Stimulated activated CD4-positive, alpha-beta T cell treated with anti-CD3 and anti-CD28 coated beads, Interleukin-12 subunit alpha, Interleukin-12 subunit beta, amount 100 ng/mL, for 24 hours (primary cell): ENCODE measurements around the gene TTC39C.

Source experiments
- DNase-seq, 2 experiments: peaks; one replicate each; pipeline ENCODE4 v3.0.0-alpha.2; 2020; ENCODE audit warnings: low read depth in 2 of 2

TTC39C gene

DNA sequence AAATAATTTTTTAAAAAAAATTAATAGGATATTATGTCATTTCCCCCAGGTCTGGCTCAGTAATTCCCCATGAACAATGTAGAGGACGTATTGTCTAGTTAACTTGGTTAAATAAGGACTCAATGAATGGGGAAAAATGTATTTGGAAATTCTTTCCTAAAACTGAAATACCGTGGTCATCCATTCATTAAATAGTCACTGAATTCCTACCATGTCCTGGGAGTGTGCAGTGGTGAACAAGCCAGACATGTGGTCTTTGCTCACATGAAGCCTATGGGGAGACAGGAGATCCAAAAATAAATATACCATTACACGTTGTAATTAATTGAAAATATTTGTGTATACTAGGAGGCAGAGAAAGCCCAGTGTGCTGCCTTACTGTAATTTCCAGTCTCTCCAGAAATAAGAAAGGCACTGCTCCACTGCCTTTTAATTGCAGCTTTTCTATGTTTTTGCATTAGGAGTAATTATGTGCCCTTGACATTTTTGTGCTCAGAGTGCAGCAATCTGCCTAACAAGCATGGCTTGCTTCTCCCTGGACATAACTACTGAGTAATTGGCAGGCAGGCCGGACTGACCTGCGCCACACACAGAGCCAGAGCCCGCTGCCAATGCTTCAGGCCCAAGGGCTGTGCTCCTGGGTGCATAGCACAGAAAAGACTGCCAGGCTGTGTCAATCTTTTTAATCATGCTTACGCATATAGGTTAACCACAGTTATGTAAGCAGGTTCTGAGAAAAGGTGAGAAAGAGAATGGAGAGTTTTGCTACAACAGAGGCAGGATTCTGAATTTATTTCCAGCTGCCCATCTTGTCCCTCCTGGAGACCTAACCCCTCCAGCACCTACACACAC is 22.2 kb upstream of the TTC39C start:
- no peak for DNase-seq

DNA sequence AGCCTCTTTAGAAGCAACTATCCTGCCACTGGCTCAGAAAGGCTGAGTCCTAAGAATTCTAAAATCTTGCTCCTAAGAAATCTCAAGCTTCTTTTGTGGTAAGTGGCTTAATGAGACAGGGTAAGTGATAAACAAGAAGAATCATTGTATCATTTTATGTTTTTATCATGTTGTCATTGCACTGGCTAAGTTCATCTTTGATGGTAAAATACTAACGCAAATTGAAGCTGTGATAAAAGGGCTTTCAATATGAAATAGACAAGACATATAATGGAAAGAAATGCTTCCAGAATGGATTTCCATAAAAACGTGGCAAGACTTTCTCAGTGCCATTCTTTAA is 21.6 kb upstream of the TTC39C start:
- DNase-seq = no peak

DNA sequence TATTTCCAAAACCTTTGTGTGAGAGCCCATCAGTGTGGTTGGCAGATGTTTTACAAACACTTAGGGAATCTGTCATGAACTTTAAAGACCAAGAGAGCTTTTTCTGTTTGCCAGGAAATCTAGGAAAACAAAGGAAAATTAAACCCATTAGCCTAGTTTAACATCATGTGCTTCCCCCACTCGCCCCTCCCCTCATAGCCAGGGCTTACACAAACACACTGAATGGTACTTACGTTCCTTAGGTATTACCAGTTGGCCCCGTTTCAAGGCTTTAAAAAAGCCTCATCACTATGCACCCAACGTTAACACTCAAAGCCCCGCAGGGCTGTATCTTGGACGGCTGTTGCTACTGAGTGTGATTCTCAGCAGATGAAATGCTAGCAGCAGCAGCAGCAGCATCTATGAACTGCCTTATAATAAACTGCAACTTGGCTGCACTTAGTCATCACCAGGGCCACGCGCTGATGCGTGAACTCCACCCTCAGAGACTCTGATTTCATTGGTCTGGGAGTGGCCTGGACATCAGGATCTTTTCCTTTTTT is 20.1 kb upstream of the TTC39C start:
- DNase-seq = no peak

DNA sequence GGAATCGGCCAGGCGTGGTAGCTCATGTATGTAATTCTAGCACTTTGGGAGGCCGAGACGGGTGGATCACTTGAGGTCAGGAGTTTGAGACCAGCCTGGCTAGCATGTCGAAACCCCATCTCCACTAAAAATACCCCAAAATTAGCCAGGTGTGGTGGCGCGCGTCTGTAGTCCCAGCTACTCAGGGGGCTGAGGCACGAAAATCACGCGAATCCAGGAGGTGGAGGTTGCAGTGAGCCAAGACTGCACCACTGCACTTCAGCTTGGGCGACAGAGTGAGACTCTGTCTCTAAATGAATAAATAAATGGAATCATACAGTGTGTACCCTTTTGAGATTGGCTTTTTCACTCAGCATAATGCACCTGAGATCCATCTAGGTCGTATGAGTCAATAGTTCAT is 19.4 kb upstream of the TTC39C start:
- no peak for DNase-seq

DNA sequence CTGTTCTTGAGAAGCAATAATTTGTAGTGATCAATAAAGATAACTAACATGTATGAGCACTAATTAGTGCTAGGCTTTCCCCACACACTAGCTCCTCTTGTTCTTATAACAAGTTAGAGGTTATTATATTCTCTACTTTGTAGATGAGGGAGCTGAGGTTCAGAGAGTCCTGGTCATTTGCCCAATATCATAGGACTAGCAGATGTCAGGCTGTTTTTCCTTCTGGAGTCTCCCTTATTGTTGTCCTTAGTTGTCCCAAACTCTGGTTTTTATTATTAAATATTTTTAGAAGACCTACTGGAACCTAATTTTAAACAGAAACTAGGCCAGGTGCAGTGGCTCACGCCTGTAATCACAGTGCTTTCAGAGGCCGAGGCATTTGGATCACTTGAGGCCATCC is 16.5 kb upstream of the TTC39C start:
- no peak for DNase-seq

DNA sequence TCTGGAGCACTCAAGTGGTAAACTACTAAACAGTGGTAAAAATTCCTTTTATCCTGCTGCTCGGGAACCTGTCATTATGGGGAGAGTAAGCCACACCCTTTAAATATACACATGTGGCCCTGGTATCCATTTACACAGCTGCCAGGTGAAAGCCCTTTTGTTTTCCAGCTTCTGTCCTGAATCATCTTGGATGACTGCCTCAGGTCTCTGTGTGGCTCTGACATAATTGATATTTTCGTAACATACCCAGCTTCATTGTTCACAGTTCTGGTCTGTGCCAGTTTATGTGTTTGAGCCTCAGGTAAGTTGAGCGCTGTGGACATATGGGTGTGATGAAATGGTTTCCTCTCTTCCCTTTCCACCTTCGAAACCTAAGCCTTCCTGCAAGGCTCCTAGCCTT is 15.7 kb upstream of the TTC39C start:
- no peak for DNase-seq

DNA sequence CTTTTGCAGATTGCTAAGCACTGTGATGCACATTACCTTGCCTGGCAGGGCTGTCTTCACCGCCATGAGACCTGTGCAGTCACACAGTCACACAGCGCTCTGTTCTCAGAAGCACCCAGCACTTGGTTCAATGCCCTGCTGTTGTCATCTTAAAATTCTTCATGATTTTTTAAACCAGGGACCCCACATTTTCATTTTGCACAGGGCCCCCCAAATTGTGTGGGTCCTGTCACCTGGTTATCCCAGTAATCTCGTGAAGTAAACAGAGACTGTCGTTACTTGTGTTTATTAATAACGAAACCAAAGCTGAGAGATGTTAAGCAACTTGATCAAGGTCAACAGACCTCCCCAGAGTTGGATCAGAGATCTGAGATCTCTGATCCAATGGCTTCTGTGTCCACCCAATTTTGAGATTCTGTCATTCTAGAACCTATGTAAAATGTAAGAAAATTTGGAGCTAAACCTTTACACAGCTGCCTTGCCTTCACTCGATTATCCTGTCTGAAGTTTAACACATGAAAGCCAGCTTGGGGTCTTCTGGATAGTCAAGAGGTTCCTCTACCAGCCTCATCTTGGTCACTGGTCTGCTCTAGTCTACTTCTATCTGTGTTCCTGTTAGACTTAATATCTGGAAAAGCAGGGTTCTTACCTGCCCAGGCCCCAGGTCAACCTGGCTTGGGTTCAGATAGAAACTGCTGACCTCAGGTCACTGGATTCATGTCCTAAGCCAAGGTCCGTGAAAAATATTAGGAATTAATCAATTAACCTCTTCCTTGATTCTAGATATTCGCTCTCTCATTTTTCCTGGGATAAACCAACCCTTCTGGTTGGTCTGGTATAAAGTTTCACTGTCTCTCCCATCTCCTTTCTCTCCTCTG is 13.7 kb upstream of the TTC39C start:
- DNase-seq = no peak

DNA sequence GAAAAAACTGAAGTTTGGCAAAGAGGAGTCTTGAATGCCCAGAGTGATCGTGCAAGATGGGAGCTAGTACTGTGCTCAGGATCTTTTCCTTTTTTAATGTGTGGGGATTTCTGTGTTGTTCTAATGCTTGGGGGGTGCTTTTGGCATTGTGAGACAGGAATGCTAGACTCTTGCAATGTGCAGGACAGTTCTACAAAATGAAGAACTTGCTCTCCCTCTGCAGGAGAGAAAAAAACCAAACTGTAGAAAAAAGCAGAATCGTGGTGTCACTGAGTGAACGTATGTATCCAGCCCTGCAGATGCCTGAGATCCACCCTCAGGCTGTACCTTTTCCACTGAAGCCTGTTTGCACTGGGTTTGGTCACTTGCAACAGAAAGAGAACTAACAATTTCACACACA is 12.1 kb upstream of the TTC39C start:
- no peak for DNase-seq

DNA sequence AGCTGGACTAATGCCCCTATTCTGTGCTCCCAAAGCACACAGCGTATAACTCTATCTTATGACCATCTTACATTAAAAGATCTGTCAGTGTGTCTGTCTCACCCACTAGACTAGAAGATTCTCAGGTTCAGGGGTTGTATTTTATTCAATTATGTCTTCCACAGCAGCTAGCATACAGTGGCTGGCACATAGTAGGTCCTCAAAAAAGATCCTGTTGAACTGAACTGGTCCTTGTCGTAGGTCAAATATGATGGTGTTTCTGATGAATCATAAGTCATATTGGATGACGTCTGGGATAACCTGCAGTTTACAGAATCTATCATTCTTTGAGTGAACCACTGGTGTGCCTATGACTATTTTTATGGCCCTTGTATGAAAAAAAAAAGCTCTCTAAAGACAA is 11.3 kb upstream of the TTC39C start:
- no peak for DNase-seq

DNA sequence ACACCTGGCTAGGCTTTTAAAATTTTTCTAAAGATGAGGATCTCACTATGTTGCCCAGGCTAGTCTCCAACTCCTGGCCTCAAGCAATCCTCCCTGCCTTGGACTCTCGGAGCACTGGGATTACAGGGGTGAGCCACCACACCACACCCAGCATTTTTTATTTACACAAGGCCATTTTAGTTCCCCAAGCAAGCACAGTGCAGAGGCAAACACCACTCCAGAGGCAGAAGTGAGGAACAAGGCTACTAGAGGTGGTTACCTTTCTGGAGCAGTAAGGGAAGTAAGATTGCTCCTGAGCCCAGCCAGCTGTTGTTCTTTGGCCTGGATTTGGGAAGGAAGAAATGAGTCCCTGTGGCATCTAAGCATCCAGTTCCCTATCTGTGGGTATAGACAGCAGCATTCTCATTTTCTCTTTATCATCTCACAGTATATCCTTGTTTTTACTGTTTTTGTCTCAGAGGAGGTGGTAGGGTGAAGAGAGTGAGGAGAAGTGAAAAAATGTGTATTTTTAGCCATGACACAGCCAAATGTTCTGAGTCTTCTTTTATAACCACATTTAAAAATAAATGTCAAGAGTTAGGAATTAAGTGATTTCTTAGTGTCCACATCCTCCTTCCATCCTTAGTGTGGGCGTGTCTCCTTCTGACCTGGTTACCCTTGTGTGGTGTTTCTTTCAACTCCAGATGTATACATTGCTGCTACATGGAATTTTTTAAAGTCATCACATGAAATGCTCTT is 10.5 kb upstream of the TTC39C start:
- no peak for DNase-seq

DNA sequence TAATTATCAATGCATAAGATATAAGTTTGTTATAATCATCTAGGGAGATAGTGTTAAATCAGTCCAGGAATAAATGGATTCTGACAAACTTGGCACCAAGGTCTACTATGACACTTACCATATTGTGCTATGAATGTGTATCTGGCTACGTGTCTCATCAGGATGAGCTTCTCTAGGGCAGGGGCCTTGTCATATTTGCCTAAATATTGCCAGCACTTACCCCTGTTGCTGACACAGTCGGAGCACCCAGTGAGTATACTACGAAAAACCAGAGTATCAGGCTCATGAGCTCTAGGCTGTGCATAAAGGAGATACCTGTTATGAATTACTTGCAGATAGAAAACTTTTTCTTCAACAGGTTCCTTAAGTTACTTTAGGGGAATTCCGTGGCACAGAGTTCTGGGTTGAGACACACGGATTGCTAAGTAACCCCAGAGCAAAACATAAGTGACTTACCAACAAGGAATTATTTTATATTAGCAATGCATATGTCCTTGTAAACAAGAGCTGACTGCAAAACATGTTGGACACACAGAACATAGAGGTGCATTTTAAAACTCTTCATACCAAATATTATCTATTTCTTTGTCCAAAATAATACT is 7.7 kb upstream of the TTC39C start:
- no peak for DNase-seq

DNA sequence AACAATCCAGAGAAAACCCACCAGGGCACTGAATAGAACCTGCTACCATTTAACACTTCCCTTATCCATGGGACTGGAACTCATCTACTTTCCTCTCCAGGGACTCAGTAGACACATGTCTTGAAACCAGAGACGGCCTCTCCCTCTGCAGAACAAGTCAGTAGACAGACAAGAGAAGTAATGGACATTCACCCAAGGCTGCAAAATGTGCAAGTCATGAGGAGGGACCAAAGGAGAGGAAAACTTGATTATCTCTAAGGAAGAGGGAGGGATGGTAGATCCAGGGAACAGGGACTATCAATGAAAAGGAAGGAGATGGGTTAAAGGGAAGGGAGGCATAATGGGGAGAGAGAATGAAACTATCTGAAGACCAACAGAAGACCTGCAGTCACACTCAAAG is 5.3 kb upstream of the TTC39C start:
- DNase-seq = no peak

DNA sequence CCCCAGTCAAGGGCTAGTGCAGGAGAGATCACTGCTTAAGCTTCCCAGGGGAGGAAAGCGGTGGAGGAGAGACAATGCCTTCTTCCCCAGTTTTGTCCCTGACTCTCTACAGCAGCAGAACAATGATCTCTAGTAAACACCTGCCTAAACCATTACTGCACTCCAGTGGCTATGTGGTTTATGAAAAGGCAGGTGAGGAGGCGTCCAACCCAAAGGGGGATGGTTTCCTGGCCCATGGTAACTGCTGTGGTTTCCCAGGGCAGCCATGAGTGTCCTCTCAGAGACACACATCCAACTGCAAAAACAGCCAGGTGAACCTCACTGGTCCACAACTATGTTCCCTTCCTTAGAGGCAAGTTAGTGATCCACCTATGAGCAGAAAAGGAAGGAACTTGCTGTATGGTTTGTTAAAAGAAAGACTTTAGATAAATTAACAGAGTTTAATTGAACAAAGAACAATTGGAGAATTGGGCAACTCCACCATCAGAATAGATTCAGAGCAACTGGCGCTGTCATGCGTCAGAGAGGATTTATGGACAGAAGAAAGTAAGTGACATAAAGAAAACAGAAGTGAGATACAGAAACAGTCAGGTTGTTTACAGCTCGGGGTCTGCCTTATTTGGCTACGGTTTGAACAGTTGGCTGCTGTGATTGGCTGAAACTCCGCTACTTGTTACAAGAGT is 4.8 kb upstream of the TTC39C start:
- no peak for DNase-seq

DNA sequence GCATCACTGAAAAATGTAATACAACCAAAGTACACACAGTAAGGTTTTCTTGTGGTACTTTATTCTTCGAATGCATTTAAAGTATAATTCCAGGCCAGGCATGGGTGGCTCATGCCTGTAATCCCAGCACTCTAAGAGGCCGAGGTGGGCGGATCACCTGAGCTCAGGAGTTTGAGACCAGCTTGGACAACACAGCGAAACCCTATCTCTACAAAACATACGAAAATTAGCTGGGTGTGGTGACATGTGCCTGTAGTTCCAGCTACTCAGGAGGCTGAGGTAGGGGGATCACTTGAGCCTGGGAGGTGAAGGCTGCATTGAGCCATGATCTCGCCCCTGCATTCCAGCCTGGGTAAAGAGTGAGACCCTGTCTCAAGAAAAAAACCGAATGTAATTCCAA is 3.9 kb upstream of the TTC39C start:
- DNase-seq = no peak

DNA sequence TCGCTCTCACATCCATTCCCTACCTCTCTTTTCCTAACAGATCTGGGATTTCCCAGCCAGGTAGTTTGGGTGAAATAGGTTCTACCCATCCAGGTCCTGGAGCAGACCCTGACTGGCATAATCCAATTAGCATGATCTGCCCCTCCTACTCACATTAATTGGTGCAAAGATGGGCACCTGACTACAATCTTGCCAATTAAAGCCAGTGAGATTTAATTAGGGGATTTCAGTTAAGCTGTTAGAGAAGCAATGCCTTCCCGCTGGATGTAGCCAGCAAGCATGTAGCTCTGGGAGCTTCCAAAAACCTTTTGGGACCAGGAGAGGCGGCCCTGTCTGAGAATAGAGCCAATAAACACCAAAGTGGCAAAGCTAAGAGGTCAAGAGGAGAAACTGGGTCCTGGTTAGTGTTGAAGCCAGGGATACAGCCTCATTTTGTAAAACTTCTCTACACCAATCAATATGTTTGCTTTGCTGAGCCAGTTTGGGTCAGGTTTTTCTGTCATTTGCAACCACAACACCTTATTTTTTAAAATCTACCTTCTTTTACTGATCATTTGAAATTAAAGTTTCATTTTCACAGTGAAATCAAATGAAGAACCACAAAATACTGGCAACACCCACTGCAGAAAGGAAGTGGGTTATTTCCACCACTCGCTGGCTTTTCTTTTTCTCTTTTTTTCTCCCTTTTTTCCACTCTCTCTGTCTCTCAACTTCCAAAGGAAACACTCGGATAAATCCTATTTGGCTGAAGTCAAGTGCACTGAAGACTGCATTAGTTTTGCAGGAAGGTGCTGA is 3.2 kb upstream of the TTC39C start:
- DNase-seq = no peak

DNA sequence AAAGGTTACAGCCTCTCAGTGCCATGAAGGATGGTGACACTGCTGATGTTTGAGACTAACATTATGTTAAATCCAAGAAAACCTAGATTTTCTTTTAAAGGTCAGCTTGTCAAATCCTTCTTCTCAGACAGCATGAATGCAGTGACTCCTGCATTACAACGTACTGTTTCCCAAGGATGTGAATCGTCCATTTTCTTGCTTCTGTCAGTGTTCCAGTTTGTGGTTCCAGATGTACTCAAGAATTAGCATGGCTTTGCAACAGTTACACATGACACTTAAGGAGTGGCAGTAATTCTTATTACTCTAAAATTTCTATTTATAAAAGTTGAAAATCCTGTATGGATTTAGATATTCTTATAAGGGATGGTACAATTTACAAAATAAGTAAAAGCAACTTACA is 1.5 kb upstream of the TTC39C start:
- no peak for DNase-seq

DNA sequence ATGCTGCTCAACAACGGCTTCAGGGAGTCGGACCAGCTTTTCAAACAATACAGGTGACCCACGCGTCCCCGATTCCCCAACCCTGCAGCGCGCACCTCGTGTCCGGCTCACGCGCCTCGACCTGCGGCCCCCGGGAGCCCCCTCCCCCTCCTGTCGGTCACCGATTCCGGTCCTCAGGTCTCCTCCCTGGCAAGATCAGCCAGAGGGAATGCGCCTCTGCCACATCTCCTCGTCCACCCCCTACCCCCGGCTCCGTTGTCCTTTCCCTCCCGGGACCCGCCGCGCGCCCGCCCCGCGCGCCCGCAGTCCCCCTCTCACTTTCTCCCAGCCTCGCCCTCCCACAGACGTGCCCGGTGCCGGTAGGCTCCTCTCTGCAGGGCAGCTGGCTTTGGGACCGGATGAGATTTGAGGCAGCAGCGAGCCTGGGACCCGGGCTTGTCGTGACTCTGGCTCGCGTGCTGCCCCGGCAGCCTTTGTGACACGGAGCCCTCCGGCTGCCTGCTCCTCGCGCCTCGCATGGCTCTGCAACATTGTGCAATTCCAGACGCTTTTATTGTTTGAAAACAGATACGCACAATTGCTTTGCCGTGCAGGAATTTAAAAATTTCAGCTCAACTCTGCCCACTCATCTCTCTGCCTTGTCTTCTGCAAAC is 558 bp downstream of the TTC39C start:
- DNase-seq = peak in 1 of 2 experiments; percentile 46

DNA sequence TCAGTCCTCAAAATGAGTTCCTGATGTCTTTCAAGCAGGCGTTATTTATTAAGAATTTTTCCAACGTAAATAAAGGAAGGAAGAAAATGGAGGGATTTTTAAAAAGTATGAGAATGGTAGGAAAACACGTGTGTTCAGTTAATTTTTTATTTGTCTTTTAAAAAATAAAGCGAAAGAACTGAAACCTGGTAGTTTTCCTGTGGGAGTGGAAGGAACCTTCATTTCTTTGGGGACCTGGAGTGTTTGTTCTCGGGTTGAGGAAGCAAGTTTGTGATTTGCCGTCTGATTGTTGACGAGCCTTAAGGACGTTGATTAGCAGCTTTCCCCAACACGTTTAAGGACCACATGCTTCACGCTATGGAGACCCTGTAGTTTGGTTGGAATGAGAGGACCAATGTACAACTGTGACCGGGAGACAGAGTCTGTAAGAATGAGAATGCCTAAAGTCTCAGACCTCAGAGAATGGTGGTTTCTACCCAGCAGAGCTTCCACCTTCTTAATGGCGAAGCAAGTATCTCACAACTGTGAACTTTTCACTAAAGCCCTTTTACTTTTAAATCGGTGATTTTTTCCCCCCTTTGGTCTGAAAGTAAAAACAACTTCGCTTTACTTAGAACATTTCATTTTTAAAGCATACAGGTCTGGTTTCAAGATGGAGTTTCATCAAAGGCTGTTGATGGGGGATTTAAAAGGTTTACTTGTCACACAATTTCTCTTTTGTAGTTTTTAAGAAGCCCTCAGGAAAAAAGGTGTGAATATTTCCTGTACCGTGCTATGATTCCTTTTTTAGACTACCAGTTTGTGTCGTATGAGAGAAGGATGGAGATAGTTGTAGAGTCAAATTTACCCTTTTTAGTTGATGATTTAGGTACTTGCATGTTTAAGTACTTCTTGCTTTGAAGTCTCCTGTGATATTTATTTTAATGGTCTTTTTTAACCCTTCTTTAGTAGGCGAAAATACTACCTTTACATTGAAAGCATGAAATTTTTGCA is 1.4 kb downstream of the TTC39C start:
- no peak for DNase-seq

DNA sequence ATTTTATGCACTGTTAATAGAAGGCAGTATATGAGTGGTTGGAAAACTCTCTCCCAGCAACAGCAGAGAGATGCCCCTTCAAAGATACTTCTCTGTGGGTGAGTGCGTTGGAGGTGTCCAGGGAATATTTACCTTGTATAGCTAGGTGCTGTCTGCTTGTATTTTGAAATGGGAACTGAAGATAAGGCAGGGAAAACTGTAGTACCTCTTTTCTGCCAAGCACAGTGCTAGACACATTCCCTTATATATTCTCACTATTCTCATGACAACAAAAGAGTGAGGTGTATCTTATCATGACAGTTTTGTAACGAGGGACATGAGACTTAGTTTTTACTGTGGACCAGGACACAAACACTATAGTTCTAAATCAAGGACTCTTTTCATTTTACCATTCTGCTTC is 2.1 kb downstream of the TTC39C start:
- DNase-seq = no peak
